ENCODE measurements around the gene NEAT1. TPM values are rescaled to one million over a fixed set of nuclear protein-coding genes. Genes with fewer than 3 reads are reported as not detected.
"Not testable (repeated sequence)": the region's sequence is repeated elsewhere in the genome, so short reads cannot be mapped to it uniquely, and the experiment has no call there.

The NEAT1 gene
- total RNA-seq, 1 donor from 2014 or later: 43.4 TPM

DNA sequence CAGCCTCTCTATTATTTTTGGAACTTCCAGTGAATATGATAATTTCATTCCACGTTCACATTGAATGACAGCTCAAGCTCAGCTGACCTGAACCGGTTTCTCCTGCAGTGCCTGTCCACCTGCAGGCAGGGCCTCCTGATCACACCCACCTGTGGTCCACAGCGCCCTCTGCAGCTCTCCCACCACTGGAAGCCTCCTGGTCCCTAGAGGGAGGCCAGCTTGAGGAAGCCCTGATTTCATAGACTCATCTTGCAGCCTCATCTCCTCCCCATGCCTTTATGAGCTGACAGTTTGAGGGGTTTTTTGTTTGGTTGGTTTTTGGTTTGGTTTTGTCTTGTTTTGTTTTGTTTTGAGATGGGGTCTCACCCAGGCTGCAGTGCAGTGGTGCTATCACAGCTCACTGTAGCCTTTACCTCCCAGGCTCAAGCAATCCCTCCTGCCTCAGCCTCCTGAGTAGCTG lies 46.3 kb downstream of the NEAT1 start:
- peak; percentile 27 for TF ChIP-seq CTCF (IDR thresholded peaks at IDR 0.05; ENCODE audit: unreplicated experiment)
- peak; percentile 67 for DNase-seq (ENCODE audit: low spot score)
- Mint-ChIP-seq H3K27me3 (ENCODE audit: unreplicated experiment) (peaks cover 2% of the 10 kb centered on the region), H3K9me3 (ENCODE audit: unreplicated experiment) (no peaks in the 10 kb centered on the region), H3K4me1 (ENCODE audit: unreplicated experiment) (peaks cover 5% of the 10 kb centered on the region), H3K27ac (ENCODE audit: unreplicated experiment) (no peak overlapping the region), H3K4me3 (ENCODE audit: unreplicated experiment) (no peak overlapping the region), H3K36me3 (ENCODE audit: low read depth, unreplicated experiment) (no peaks in the 10 kb centered on the region)

DNA sequence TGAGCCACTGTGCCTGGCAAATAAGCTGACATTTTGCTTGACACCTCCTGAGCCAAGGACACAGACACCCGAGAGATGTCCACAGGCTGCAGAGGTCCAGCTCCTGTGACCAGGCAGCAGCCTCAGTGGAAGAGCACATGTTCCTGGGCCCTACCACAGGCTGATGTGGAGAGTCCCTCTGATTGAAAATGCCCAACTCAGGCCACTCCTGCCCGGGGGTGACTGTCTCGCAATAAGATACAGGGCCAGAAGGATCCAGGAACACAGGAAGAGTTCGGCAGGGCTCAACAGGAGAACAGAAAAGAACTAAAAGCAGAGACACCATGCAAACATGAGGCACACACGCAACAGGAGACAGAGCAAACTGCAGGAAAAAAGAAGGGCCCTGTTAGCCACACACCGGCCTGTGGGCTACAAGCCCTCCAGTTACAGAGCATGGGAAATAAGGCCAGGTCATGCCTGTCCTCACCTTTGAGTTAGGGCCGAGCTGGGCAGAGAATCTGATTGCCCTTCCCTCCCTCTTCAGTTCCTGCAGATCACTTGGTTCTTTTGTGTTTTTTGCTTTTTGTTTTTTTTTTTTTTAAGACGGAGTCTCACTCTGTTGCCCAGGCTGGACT lies 47.9 kb downstream of the NEAT1 start:
- peaks cover 5% of the 10 kb centered on the region for H3K4me1 Mint-ChIP-seq (ENCODE audit: unreplicated experiment)
- H3K27ac Mint-ChIP-seq (ENCODE audit: unreplicated experiment): no peak overlapping the region
- no peak for DNase-seq (ENCODE audit: low spot score)
- no peak overlapping the region for H3K4me3 Mint-ChIP-seq (ENCODE audit: unreplicated experiment)
- no peaks in the 10 kb centered on the region for H3K36me3 Mint-ChIP-seq (ENCODE audit: low read depth, unreplicated experiment)
- no peaks in the 10 kb centered on the region for H3K9me3 Mint-ChIP-seq (ENCODE audit: unreplicated experiment)
- TF ChIP-seq CTCF (IDR thresholded peaks at IDR 0.05; ENCODE audit: unreplicated experiment): no peak
- peaks cover 2% of the 10 kb centered on the region for H3K27me3 Mint-ChIP-seq (ENCODE audit: unreplicated experiment)

DNA sequence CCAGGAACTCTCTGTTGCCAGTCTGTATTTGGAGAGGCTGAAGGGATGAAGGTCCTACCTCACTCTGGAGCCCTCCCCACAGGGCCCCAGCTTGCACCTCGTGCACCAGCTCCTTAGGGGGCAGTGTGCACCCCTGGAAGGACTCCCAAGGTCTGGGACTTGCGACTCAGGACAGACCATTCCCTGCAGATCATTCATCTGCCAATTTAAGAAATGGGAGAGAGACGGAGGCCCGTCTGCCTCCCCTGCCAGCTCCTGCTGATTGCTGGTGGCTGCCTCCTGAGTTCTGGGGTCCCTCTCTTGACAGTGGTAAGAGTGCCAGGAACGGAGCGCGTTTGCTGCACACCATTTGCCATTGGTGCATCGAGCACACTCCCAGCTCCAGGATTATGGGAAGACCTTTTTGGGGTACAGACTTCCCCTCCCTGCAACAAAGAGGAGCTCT lies 48.9 kb downstream of the NEAT1 start:
- H3K4me3 Mint-ChIP-seq (ENCODE audit: unreplicated experiment): no peak overlapping the region

GRCh38 chr11:65472588-65473277 lies 50.1 kb downstream of the NEAT1 start:
- H3K27me3 Mint-ChIP-seq (ENCODE audit: unreplicated experiment); DNase-seq (ENCODE audit: low spot score); H3K36me3 Mint-ChIP-seq (ENCODE audit: low read depth, unreplicated experiment); H3K4me3 Mint-ChIP-seq (ENCODE audit: unreplicated experiment); H3K9me3 Mint-ChIP-seq (ENCODE audit: unreplicated experiment); H3K27ac Mint-ChIP-seq (ENCODE audit: unreplicated experiment): not testable (repeated sequence)
- peaks cover 13% of the 10 kb centered on the region for H3K4me1 Mint-ChIP-seq (ENCODE audit: unreplicated experiment)

More for the DNA sequence above, 48.9 kb downstream of the NEAT1 start:
- peak; percentile 12 for TF ChIP-seq CTCF (IDR thresholded peaks at IDR 0.05; ENCODE audit: unreplicated experiment)
- H3K27ac Mint-ChIP-seq (ENCODE audit: unreplicated experiment): no peak overlapping the region
- no peaks in the 10 kb centered on the region for H3K27me3 Mint-ChIP-seq (ENCODE audit: unreplicated experiment)
- peak; percentile 56 for DNase-seq (ENCODE audit: low spot score)
- H3K36me3 Mint-ChIP-seq (ENCODE audit: low read depth, unreplicated experiment): no peaks in the 10 kb centered on the region
- peaks cover 7% of the 10 kb centered on the region for H3K4me1 Mint-ChIP-seq (ENCODE audit: unreplicated experiment)
- H3K9me3 Mint-ChIP-seq (ENCODE audit: unreplicated experiment): no peaks in the 10 kb centered on the region

DNA sequence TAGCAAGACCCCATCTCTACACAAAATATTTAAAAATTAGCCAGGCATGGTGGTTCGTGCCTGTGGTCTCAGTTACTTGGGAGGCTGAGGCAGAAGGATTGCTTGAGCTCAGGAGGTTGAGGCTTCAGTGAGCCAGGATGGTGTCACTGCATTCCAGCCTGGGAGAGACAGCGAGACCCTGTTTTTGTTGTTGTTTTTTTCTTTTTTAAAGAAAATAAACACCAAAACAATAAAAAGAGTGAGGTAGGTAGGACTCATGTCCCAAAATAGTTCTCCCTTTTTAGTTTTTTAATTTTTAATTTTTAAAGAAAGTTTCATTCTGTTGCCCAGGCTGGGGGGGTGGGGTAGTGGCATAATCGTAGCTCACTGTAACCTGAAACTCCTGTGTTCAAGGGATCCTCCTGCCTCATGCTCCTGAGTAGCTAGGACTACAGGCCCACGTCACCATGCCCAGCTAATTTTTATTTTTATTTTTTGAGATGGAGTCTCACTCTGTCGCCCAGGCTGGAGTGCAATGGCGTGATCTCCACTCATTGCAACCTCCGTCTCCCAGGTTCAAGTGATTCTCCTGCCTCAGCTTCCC lies 50.8 kb downstream of the NEAT1 start:
- no peak for DNase-seq (ENCODE audit: low spot score)
- no peak for TF ChIP-seq CTCF (IDR thresholded peaks at IDR 0.05; ENCODE audit: unreplicated experiment)
- Mint-ChIP-seq H3K4me1 (ENCODE audit: unreplicated experiment) (peaks cover 14% of the 10 kb centered on the region), H3K4me3 (ENCODE audit: unreplicated experiment) (no peak overlapping the region), H3K9me3 (ENCODE audit: unreplicated experiment) (no peaks in the 10 kb centered on the region), H3K27me3 (ENCODE audit: unreplicated experiment) (peaks cover 2% of the 10 kb centered on the region), H3K27ac (ENCODE audit: unreplicated experiment) (no peak overlapping the region), H3K36me3 (ENCODE audit: low read depth, unreplicated experiment) (no peaks in the 10 kb centered on the region)

Data from endothelial cell (in vitro differentiated cells).